HG02678 (cell line): Measurements from ENCODE around the gene EID2B.

Experiments
- ATAC-seq: cut with Tn5 transposase; IDR thresholded peaks from one replicate; pipeline ENCODE4 v1.9.1; 2021; ENCODE audit warnings: mild to moderate bottlenecking, moderate library complexity; ENCODE audit not compliant: unreplicated experiment

EID2B gene

DNA sequence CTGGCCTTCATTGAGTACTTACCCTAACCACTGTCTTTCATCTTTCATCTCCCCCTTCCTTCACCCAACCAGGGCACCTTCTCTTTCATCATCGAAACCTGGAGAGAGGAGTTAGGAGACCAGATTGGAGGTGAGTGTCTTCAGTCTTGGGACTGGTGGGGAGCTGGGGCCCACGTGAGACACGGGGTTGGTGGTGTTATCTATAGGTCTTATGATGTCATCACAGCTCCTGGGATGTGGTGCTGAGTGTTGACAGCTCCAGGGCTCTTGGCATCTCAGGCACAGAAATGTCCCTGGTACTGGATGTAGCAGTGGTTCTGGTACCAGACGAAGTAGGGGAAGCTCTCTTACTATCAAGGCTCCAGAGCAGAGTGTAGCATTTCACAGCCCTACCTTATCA lies 32.1 kb downstream of the EID2B start:
- no peak for ATAC-seq

GRCh38 chr19:39499932-39500331 lies 32.7 kb downstream of the EID2B start:
- no peak for ATAC-seq

- ATAC-seq, result no peak
Observed at GRCh38 chr19:39498798-39499642, 33.6 kb downstream of the EID2B start, which contains the start of gene DLL3. DLL3 (plus strand) TSS chr19:39498947; CDS start chr19:39498975, 28 bp downstream.

DNA sequence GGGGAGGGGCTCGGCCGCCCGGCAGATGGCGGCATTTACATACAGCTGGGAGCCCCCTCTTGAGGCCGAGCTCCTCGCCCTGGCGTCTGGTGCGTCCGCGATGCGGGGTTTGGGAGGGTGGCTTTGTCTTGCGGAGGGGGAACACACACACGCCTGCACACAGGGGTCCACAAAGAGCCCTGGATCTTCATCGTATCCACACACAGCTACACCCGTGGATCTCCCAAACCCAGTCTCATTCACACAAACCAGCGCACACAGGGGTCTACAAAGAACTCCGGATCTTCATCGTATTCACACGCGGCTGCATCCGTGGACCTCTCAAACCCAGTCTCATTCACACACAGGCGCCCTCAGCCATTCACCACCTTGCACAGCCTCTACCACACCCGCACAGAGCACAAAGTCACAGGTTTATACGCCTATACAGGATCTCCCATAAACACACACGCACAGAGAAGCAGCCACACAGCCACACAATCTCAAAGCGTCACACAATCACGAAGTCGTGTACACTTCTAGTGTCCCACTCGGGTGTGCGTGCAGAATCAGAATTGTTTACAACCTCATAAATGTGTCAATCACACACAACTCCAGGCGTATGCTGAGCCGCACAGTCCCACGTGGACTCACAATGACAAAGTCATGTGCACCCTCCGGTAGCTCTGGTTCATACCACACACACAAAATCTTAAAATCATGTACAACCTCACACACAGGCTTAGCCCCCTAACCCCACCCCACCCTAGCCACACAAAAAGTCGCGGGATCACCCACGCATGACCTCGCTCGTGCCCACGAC lies 34.5 kb downstream of the EID2B start:
- ATAC-seq, result no peak

GRCh38 chr19:39497701-39497995 lies 35.0 kb downstream of the EID2B start:
- ATAC-seq, result no peak

DNA sequence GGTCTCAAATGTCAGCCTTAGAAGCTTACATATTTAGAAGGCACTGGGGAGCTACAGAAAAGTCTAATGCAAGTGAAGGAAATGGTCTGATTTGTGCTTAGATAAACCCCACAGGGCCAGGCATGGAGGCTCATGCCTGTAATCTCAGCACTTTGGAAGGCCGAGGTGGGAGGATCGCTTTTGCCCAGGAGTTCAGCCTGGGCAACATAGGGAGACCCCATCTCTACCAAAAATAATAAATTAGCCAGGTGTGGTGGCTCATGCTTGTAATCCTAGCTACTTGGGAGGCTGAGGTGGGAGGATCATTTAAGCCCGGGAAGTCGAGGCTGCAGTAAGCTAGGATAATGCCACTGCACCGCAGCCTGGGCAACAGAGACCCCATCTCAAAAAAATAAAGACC lies 36.6 kb downstream of the EID2B start:
- ATAC-seq, result no peak

DNA sequence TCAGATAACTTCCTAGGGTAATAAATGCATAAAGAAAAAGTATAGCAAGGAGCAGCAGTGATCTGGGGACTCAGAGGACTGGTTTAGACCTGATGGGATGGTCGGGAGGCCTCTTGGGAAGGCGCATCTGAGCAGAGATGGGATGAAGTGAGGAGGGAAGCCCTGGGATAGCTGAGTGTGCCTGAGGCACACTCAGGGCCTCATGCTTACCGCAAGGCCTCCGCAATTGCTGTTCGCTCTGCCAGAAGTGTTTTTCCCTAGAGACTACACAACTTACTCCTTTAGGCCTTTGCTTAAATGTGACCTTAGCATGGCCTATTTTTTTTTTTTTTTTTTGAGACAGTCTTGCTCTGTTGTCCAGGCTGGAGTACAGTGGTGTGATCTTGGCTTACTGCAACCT lies 38.0 kb downstream of the EID2B start:
- no peak for ATAC-seq

DNA sequence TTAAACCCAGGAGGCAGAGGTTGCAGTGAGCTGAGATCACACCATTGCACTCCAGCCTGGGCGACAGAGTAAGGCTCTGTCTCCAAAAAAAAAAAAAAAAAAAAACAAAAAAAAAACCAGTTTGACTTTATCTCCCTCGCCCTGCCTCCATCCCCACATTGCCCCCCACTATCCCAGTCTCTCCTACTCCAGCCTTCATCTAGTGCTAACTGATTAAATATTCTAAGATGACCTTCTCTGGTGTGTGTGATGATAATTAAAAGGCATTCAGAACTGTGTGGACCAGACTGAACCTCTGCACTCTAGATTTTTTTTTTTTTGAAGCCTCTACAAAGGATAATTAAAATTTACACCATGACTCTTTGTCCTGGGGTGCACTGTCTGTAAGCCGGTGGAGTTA lies 39.9 kb downstream of the EID2B start:
- no peak for ATAC-seq

- ATAC-seq, result no peak
Observed at GRCh38 chr19:39492225-39492624, 40.4 kb downstream of the EID2B start.

- ATAC-seq, result no peak
Observed at GRCh38 chr19:39489756-39490155, 42.9 kb downstream of the EID2B start.

DNA sequence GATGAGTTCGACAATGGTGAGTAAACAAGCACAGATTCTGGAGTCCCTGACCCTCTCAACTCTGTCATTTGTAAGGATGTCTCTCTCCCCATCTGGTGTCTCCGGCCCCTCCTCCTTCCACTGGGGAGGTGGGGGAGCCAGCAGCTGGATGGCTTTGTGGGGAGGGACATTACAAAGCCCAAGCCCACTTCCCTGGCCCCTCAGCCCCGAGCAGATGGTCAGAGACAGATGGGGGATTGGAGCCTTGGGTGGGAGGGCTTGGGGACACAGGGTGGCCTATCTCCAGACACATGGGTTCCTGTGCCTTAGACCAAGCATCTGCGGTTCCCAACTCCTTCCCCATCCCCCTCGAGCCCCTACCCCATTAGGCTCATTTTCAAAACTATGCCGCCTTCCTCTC lies 49.5 kb downstream of the EID2B start:
- no peak for ATAC-seq

- no peak for ATAC-seq
Observed at GRCh38 chr19:39481676-39482075, 51.0 kb downstream of the EID2B start.

GRCh38 chr19:39481229-39481545 lies 51.5 kb downstream of the EID2B start:
- ATAC-seq, result no peak
